GM21423 (cell line): ENCODE data around the gene CD83.
A peak's percentile ranks its signal among the peaks of the same experiment; 100 is the strongest.

Experiments
- ATAC-seq: cut with Tn5 transposase; IDR thresholded peaks from one replicate; pipeline ENCODE4 v1.9.1; 2021; ENCODE audit warnings: mild to moderate bottlenecking, moderate library complexity; ENCODE audit not compliant: unreplicated experiment

Gene CD83

DNA sequence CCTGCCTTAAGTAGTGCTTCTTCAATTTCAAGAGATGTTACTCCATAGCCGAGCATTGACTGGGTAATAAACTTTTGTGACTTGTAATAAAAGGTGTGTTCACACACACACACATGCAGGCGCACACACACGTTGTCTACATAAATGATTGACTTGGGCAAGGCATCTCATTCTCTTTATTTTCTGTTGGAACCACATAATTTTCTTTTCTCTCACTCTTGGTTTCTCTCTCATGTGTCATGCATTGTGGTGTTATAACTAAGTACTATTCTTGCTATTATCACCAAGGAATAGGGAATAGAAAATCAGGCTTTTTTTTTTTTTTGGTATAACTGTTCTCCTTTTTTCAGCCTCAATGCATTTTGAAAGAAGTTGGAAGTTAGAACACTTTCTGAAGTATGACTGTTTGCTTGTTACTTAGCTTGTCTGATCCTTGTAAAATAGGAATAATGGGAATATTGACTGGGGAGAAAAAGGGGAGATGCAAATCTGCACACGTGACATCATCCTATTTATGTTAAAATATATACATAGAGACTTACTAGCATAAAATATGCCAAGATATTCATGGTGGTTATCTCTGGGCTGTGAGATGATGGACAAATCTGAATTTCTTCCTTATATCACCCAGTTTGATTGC lies 26.1 kb upstream of the CD83 start:
- no peak for ATAC-seq

DNA sequence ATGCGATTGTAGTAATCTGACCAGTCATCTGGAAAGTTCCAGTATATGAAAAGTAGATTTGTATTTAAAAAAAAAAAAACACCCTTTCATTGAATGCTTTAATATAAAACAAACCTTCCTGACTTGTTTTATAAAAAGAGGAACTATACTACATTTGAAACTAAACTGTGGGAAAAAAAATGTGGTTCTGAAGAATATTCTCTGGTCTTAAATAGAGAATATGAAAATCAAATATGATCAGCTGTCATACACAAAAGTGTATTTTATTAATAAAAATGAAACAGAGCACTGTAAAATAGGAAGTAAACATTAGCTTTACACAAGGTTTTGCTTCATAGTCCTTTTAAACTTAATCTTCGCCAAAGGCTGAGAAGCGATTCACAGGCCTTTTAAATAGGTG lies 25.3 kb upstream of the CD83 start:
- ATAC-seq: no peak

DNA sequence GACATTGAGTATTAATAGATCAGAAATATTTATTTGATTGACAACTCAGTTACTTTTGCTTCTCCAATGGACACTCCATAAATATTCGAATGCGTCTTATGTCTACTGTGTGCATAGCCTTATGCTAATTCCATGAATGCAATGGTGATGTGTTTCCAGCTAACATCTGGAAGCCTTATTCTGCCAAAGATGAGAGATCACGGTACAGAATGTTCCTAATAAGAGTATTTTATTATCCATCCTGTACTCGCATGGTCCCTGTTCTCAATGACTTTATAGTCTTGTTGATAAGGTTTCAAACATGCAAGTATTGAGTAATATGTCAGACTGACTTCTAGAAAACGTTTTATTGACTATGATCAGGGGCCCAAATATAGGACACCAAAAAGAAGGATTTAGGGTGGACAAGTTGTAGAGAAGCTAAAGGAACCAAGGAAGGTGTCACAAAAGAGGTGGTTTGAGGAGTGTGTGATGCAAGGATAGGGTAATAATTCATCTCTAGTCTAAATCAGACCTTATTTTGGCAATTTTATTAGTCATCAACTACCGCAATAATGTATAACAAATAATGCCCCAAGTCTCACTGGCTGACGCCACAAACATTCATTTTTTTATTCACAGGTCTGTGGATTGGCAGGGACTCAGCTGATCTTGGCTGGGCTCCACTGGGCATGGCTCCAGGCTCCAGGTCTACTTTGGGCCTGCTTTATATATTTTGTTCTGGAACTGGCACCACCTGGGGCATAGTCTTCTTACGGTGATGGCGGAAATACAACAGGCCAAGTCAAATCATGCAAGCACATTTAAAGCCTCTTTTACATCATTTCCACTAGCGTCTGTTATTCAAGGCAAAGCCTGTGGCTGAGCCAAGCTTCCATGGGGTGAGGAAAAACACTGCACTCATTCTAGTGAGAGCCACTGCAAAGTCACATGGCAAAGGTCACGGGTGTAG lies 24.5 kb upstream of the CD83 start:
- ATAC-seq: no peak

DNA sequence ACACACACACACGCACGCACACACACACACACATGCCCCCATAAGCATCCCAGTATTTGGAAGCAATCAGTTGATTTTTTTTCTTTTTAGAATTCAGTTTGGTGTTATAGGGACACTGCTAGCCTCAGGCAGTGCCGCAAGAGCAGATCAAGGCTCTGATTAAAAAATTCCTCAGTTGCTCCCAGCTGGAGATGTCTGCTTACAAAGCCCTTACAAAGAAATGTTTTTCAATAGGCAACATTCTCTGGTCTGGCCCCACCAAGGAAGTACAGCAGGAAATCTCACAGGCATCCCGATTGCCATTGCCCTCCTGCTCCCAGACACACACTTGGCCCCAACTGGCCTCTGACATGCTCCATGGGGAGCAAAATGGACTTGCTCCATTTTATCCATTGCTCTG lies 22.9 kb upstream of the CD83 start:
- ATAC-seq: no peak

DNA sequence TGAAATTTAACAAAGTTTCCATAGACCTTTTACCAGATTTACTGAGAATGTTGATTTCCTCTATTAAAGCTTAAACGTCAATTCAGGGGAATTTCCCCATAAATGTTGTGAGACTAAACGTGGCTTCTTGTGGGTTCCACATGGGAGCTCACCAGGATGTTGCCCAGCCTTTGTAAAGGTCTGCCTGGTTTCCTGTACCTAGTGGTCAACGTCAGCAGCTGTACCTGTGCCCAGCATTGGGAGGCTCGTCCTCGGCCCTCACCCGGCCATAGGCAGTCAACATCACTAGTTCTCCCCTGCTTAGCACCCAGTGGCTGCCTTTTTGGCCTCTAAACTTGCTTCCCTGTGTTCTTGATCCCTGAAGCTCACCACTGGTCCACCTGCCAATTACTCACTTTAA lies 22.1 kb upstream of the CD83 start:
- peak; percentile 52 for ATAC-seq

DNA sequence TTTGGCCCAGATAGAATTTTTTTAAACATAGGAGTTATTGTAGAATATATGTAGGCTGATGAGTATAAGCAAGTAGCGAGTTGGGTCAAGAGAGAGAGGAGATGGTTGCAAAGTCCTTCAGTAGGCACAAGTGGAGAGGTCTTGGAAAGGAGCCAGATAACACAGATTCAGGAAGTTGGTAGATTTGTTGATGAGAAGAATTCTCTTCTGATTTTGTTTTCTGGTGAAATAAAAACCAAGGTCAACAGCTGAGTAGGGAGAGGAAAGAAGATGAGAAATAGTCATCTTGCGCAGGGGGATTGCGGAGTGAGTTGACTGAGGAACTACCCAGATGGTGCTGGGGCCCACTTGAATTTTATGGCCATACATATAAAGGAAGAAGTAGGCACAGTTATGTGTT lies 17.4 kb upstream of the CD83 start:
- ATAC-seq: no peak

DNA sequence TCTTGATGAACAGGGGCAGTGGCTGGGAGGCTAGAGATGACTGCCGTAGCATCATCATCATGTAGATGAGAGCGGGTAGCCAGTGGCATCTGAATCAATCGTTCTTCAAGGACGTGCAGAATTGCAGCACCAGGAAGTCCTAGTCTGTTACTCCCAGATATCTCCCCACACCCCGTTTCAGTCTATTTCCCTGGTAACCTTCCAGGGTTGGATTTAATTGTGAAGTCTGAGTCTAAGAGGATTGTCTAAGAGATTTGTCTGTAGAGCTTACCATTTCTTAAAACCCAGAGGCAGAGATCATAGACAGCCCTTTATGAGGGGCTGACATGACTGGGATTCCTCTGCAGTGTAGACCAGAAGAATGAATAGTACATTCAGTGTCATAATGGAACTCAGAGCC lies 16.6 kb upstream of the CD83 start:
- no peak for ATAC-seq

DNA sequence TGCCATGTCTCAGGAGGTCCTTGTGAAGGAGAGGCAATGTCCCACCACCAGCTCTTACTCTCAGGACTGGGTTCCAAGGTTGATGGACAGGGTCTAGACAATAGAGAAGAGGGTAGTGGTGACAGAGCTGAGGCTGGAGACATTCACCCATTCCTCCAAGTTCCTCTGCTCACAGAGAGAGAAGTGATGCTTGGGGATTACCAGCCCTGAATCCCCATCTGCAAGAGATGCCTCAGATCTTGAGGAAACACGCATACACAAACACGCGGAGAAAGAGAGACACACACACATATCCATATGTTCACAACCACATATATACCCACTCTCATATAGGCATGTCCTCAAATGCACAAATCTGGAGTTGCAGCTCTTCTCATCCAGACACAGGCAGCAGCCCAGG lies 15.2 kb upstream of the CD83 start:
- ATAC-seq: no peak

DNA sequence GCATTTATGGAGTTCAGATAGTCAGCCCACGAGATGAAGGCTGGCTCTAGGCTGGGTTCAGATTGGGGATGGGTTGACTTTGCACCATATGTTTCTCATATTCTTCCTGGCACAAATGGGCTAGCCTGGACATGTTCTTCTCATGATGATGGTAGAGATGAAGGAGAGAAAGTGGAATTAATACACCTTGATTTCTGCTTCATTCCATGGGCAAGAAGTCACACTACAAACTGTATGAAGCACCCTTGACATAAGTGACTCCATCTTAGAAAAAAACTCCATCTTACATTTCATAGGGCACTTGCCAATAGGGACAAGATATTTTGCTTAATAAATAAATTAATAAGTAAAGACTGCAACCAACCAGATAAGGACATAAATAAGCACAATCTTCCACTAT lies 12.0 kb upstream of the CD83 start:
- no peak for ATAC-seq

DNA sequence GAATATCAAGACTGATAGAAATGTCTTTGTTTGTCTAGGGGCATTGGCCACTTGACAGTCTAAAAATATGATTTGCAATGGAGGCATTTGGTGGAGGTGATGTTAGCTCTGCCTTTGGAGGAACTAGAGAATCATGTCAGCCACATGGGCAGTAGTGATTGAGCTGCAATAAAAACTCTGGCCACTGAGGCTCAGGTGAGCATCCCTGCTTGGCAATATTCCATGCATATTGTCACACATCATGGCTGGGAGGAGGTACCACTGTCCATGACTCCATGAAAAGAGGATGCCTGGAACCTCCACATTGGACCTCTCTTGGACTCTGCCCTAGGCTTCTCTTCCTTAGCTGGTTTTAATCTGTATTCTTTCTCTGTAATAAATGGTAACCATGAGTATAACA lies 10.6 kb upstream of the CD83 start:
- ATAC-seq: no peak

DNA sequence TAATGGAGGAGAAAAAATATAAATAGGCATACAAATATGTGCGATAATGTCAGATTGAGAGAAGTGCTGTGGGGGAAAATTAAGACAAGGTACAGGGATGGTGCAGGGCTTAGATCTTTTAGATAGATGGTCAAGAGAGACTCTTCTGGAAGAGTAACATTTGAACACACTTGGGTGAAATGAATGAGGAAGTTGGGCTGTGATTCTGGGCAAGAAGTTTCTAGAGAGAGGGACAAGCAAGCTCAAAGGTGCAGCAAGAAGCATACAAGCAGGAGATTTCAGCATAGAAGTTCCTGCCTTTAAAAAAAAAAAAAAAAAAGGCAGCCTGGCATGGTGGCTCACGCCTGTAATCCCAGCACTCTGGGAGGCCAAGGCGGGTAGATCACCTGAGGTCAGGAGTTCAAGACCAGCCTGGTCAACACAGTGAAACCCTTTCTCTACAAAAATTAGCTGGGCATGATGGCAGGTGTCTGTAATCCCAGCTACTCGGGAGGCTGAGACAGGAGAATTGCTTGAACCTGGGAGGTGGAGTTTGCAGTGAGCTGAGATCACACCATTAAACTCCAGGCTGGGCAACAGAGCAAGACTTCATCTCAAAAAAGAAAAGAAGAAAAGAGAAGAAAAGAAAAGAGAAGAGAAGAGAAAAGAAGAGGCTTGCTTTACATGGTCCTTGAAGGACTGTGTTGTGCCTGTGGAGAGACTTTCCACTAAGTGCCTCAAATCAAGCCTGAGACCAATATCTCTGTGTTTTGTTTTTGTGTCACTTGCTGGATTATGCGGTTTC lies 9.7 kb upstream of the CD83 start:
- no peak for ATAC-seq

DNA sequence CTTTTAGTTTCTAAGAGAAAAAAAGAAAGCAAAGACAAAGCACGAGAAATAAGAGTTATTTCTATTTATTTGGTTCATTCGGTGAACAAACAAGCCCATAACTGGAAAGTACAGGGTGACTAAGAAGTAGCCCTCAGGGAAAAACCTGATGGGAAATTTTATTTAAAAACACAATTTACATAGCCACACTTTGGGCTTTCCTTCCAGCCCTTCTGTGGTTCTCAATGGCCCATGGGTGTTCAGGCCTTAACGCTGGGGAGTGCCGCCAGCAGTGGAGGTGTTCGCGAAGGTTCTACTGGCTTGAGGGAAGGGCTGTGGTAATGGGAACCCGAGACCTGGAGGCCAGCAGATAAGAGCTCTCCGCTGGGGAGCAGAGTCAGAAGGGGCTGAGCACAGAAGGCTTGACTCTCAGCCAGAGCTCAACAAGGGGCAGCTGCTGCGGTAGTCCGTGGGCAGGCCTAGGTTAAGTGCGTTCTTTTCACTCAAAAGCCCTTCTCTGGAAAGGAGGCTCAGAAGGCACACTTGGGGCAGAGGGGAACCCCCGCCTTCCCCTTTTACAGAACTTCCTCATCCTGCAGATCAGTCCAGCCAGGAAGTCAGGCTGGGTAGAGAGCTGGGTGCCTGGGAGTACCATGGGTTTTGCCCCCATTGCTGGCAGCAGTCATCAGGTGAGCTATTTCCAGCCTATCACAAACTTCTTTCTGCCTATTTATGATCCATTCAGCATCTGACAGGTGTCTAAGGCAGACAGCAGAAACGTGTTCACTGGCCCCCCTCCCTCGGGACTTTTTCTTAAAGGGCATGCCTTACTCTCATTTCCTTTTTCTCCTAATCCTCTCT lies 8.8 kb upstream of the CD83 start:
- peak; percentile 76 for ATAC-seq

DNA sequence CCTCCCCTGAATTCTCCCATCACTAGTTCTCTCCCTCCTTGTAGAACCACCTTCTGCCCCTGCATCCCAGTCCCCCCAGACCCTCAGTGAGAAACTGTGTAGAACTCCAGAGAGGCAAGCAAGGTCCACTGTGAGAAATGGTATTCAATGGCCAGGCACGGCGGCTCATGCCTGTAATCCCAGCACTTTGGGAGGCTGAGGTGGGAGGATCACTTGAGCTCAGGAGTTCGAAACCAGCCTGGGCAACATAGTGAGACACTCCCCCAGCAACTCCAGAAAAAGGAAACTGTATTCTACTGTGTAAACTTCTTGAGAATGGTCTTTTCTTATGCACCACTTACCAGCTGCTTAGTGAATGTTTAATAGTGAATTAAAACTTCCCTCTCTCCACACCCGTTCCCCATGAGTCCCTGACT lies 8.2 kb upstream of the CD83 start:
- peak; percentile 14 for ATAC-seq

DNA sequence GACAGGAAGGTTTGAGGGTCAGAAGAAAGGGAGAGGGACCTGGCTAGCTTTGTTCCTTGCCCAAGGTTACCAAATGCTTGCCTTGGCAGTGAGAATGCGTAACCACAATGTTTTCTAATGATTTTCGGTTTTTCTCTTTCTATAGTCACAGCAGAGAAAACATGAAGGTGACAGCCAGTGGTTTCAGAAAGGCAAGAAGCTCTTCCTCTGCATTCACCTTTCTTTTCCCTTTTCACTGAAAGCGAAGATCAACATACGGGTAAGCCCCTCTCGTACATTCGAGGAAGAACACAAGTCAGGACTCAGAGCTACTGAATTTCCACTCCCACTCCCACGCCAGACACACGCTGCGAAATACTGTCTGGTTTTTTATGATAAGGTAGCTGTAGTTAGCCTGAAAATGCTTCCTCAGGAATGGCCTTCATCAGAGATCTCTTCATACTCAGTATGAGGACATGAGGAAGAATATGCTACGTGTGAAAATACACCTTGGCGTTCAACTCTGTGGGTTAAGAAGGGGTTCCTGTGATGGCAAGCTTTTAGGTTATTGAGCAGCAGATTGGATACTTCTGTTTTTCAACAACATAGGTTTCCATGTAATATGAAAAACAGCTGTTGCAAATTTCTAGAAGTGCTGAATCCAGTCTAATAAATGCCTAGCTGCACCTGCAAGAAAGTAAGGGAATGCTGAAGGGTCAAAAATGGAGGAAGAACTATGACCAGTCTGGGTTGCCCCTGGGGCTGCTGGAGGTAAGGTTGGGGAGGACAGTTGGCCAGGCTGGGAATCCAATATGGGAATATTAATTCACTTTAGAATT lies 7.4 kb upstream of the CD83 start:
- ATAC-seq: peak; percentile 45

DNA sequence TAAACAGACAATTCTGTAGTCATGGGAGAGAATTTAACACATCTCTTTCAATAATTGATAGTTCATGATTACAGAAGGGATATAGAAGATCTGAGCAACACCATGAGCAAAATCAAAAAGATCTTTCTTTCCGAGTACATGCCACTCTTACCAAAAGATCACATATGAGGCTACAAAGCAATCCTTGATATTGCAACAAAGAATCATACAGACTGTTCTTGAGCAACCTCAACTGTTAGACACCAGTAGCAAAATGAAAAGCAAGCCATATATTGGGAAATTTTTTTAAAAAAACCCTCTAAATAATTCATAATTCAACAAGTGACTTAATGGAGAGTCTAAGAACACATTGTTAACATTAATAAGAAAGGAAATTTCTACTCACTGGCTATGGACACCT lies 3.6 kb upstream of the CD83 start:
- no peak for ATAC-seq

DNA sequence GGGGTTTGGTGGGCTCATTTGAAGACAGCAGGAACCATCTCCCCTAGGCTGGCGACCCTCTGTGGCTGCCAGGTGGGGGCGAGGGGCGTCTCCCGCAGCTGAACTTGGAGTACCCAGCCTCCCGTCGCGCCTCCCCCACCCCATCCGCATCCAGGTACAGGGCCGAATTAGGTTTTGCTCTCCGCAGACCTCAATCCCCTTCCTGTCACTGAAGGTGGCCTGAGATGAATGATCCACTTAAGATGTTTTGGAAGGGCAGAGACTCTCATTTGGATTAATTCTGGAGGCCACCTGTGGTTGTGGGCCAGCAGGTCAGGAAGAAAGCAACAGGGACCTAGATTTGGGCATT lies 493 bp downstream of the CD83 start:
- no peak for ATAC-seq

DNA sequence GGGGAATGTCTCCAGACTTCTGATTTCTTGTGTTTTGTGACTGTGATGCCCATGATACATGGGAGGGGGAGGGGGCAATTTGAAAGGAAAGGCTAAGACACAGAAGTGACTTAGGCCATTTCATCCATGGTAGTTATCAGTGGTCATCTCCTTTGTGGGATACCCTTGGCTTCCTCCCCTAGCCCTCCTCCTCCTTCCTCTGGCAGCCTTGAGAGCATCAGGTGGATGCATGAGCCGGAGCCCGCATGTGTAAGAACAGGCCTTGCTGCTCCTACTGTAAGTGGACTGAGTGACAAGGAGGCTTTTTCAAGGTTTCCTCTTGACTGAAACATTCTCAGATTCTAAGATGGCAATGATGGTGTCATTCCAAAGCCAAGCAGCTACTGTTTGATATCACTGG lies 874 bp downstream of the CD83 start:
- no peak for ATAC-seq

DNA sequence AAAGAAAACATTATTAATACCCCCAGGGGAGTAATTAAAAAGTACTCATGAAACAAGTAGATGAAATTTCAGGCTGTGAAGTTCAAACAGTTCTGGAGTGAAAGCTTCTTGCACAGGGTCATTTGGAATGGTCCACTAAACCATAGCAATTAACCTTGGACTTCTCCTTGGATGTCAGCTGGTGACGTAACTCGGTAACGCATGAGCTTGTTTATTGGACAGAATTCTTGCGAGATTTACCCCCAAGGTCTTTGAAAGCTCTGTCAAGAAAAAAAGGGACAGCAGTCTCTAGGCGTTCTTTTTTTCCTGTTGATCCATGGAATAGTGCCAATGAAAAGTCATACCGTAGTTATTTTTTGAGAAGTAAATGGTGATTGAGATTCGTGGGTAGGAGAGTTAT lies 2.2 kb downstream of the CD83 start:
- ATAC-seq: no peak

DNA sequence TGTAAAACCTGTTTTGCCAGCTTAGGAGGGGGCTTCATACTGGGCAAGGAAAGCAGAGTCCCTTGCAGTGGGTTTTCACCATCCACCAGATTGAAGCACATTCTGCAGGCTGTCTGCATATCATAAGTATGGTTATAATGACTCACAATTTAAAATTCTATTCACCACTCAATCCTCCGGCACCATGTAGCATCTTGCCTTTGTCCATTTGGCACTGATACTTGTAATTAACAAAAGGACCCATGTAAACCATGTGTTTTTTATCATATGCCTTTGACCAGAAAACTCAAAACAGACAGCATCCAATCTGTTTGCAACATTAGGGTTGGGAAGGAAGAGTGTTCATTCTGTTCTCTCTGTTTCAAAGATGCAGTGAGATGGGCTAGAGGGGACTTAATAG lies 3.0 kb downstream of the CD83 start:
- ATAC-seq: no peak

DNA sequence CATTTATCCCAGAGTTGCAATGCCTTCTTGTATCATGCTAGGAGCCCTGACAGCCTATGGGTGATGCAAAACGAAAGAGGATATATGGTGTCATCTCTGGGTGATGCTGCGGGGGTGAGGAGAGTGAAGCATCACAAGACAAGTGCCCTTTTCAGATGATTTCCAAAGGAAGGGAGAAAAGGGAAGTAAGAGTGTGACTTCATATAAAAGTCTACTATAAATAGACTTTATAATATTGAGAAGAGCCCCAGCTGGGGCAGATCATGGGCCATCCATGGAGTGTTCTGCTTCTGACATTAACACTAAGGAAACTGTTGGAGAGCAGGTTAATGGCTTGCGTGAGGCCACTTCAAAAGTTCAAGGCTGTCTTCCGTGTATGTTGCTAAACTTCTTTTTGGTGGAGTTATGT lies 4.4 kb downstream of the CD83 start:
- ATAC-seq: peak; percentile 59
